H9 (cell line): Measurements from ENCODE around the gene PARD6G. TPM values are rescaled to one million over a fixed set of nuclear protein-coding genes. Genes with fewer than 3 reads are reported as not detected.

Experiments used
- DNase-seq: peaks from one replicate; pipeline ENCODE4 v3.0.0-alpha.2; 2017
- H2AFZ ChIP-seq: one replicate; pipeline ENCODE4 v1.6.1; 2013; ENCODE audit warnings: mild to moderate bottlenecking, low read length, control low read depth, moderate library complexity
- H2AK5ac ChIP-seq: 2 replicates; pipeline ENCODE4 v1.6.1; 2013; ENCODE audit warnings: low read length, control low read depth, mixed read lengths; ENCODE audit not compliant: insufficient read length
- H2BK120ac ChIP-seq: one replicate; pipeline ENCODE4 v1.6.1; 2013; ENCODE audit warnings: low read depth, mild to moderate bottlenecking, low read length, control low read depth, inconsistent platforms; ENCODE audit not compliant: poor library complexity, severe bottlenecking
- H2BK12ac ChIP-seq: 2 replicates; pipeline ENCODE4 v1.6.1; 2013; ENCODE audit warnings: low read length, control low read depth, mixed read lengths, low read depth; ENCODE audit not compliant: insufficient read length
- H2BK15ac ChIP-seq: 2 replicates; pipeline ENCODE4 v1.6.1; 2013; ENCODE audit warnings: low read depth, low read length, control low read depth
- H2BK20ac ChIP-seq: one replicate; pipeline ENCODE4 v1.6.1; 2013; ENCODE audit warnings: low read depth, mild to moderate bottlenecking, low read length, control low read depth, inconsistent platforms; ENCODE audit not compliant: poor library complexity, severe bottlenecking
- H2BK5ac ChIP-seq: 2 replicates; pipeline ENCODE4 v1.6.1; 2013; ENCODE audit warnings: low read length, control low read depth, mixed read lengths; ENCODE audit not compliant: insufficient read length
- H3K14ac ChIP-seq: 2 replicates; pipeline ENCODE4 v1.6.1; 2013; ENCODE audit warnings: low read length, control low read depth; ENCODE audit not compliant: insufficient read depth
- H3K18ac ChIP-seq: 2 replicates; pipeline ENCODE4 v1.6.1; 2013; ENCODE audit warnings: low read depth, mild to moderate bottlenecking, mixed read lengths, low read length, control low read depth; ENCODE audit not compliant: insufficient read length
- H3K23ac ChIP-seq: 2 replicates; pipeline ENCODE4 v1.6.1; 2013; ENCODE audit warnings: low read length, control low read depth, mixed read lengths, low read depth; ENCODE audit not compliant: insufficient read length
- H3K23me2 ChIP-seq: 2 replicates; pipeline ENCODE4 v1.6.1; 2013; ENCODE audit warnings: low read depth, mild to moderate bottlenecking, mixed read lengths, low read length, control low read depth; ENCODE audit not compliant: insufficient read length, poor library complexity, severe bottlenecking
- H3K27ac ChIP-seq: 2 replicates; pipeline ENCODE4 v1.5.1; 2013; ENCODE audit warnings: low read length, control low read depth, mixed read lengths, low read depth; ENCODE audit not compliant: insufficient read length
- H3K27me3 ChIP-seq: 2 replicates; pipeline ENCODE4 v1.6.1; 2013; ENCODE audit warnings: low read length, control low read depth, inconsistent platforms; ENCODE audit not compliant: insufficient read depth
- H3K4ac ChIP-seq: 2 replicates; pipeline ENCODE4 v1.6.1; 2013; ENCODE audit warnings: low read depth, mild to moderate bottlenecking, control low read depth, inconsistent platforms, low read length, moderate library complexity
- H3K4me1 ChIP-seq: 2 replicates; pipeline ENCODE4 v1.6.1; 2013; ENCODE audit warnings: low read length, control low read depth, inconsistent platforms; ENCODE audit not compliant: insufficient read depth
- H3K4me2 ChIP-seq: 2 replicates; pipeline ENCODE4 v1.6.1; 2013; ENCODE audit warnings: low read length, control low read depth, mixed read lengths; ENCODE audit not compliant: insufficient read length, insufficient read depth
- H3K56ac ChIP-seq: 2 replicates; pipeline ENCODE4 v1.6.1; 2013; ENCODE audit warnings: low read depth, mild to moderate bottlenecking, mixed read lengths, low read length, control low read depth; ENCODE audit not compliant: insufficient read length
- H3K79me1 ChIP-seq: 2 replicates; pipeline ENCODE4 v1.6.1; 2013; ENCODE audit warnings: low read depth, mild to moderate bottlenecking, moderate library complexity, low read length, control low read depth, inconsistent platforms; ENCODE audit not compliant: insufficient read depth, poor library complexity, severe bottlenecking
- H3K79me2 ChIP-seq: 2 replicates; pipeline ENCODE4 v1.6.1; 2013; ENCODE audit warnings: low read length, control low read depth, inconsistent platforms; ENCODE audit not compliant: insufficient read depth
- H3K9ac ChIP-seq: 2 replicates; pipeline ENCODE4 v1.6.1; 2013; ENCODE audit warnings: low read length, control low read depth, mixed read lengths; ENCODE audit not compliant: insufficient read length; ENCODE audit errors: extremely low read depth
- H3K9me3 ChIP-seq: one replicate; pipeline ENCODE4 v1.6.1; 2013; ENCODE audit warnings: low read depth, low read length, inconsistent platforms; ENCODE audit not compliant: control insufficient read depth
- H3T11ph ChIP-seq: one replicate; pipeline ENCODE4 v1.6.1; 2013; ENCODE audit warnings: mild to moderate bottlenecking, low read length, control low read depth, inconsistent platforms
- H4K20me1 ChIP-seq: one replicate; pipeline ENCODE4 v1.6.1; 2013; ENCODE audit not compliant: control insufficient read depth, insufficient read length, insufficient read depth
- H4K5ac ChIP-seq: 2 replicates; pipeline ENCODE4 v1.6.1; 2013; ENCODE audit warnings: low read depth, mild to moderate bottlenecking, mixed read lengths, low read length, control low read depth; ENCODE audit not compliant: insufficient read length
- H4K8ac ChIP-seq: replicated peaks from 2 replicates; pipeline ENCODE4 v1.6.1; 2013; ENCODE audit warnings: low read length, control low read depth, mixed read lengths, low read depth; ENCODE audit not compliant: insufficient read length
- H4K91ac ChIP-seq: 2 replicates; pipeline ENCODE4 v1.6.1; 2013; ENCODE audit warnings: low read depth, mild to moderate bottlenecking, moderate library complexity, mixed read lengths, low read length, control low read depth; ENCODE audit not compliant: insufficient read length
- H3K27ac Mint-ChIP-seq, 3 experiments: 2 replicates in 2 of 3; 3 replicates in 1 of 3; pipeline ENCODE4 v1.8.0; 2020 to 2021; ENCODE audit warnings: mixed read lengths in 3 of 3, mild to moderate bottlenecking in 1 of 3, moderate library complexity in 1 of 3
- H3K27me3 Mint-ChIP-seq: 2 replicates; pipeline ENCODE4 v1.8.0; 2021; ENCODE audit warnings: low read depth, mild to moderate bottlenecking, moderate library complexity, mixed read lengths
- H3K36me3 Mint-ChIP-seq, 3 experiments: 2 replicates in 2 of 3; 3 replicates in 1 of 3; pipeline ENCODE4 v1.8.0; 2020 to 2021; ENCODE audit warnings: low read depth in 3 of 3, mixed read lengths in 3 of 3; ENCODE audit not compliant: insufficient read depth in 1 of 3
- H3K4me1 Mint-ChIP-seq, 2 experiments: 2 replicates each; pipeline ENCODE4 v1.8.0; 2020; ENCODE audit warnings: mixed read lengths in 2 of 2
- H3K4me3 Mint-ChIP-seq, 2 experiments: 2 replicates in 1 of 2; 3 replicates in 1 of 2; pipeline ENCODE4 v1.8.0; 2020 to 2021; ENCODE audit warnings: mild to moderate bottlenecking in 2 of 2, mixed read lengths in 2 of 2, moderate library complexity in 1 of 2
- H3K9me3 Mint-ChIP-seq, 2 experiments: 2 replicates in 1 of 2; 3 replicates in 1 of 2; pipeline ENCODE4 v1.8.0; 2020; ENCODE audit warnings: mild to moderate bottlenecking in 2 of 2, mixed read lengths in 2 of 2, moderate library complexity in 1 of 2
- WGBS: extraction: QIAGEN DNeasy Blood & Tissue Kit; methylation state at CpG from one replicate; pipeline ENCODE4 v1.1.7; 2013; ENCODE audit warnings: missing lambda C conversion rate, low lambda C conversion rate, mixed read lengths; ENCODE audit not compliant: insufficient read length; ENCODE audit errors: extremely low coverage; 5-methylcytosine and 5-hydroxymethylcytosine counted together
- total RNA-seq: library from RNA; stranded (reverse); gene quantifications from 2 replicates; pipeline ENCODE4 v1.2.1, GENCODE V29; 2021
- TF ChIP-seq, protein P1 (sequence below): fragments of 200-600 bp; sonication (generic); conservative IDR thresholded peaks from 3 replicates; pipeline ENCODE4 v1.8.0; 2021; ENCODE audit warnings: antibody characterized with exemption, mild to moderate bottlenecking

PARD6G gene
- total RNA-seq, 1 experiment from 2014 or later: 11.2 TPM

DNA sequence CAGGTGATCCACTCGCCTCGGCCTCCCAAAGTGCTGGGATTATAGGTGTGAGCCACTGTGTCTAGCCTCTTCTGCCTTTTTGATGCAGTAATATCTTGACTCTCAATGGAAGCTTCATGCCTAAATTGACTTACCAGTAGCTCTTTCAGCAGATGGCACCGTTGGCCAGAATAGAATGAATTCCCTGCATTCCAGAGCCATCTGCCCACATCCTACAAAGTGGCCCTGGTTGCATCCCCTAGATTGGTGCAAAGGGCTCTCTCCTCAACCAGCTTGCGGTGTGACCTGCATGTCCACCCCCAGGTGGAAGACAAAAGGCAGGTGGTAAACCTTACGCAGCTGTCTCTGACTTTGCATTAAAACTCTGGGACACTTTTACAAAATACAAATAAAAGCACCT, 4.4 kb upstream of the PARD6G start:
- no peak overlapping the region for H3K4me3 Mint-ChIP-seq
- H2BK20ac ChIP-seq: no peak overlapping the region
- no peaks in the 10 kb centered on the region for H3K9me3 ChIP-seq
- WGBS: no CpG with 5 or more reads among the region's 5 CpGs
- H3K4me2 ChIP-seq: no peak overlapping the region
- no peak overlapping the region for H3T11ph ChIP-seq
- no peak overlapping the region for H4K91ac ChIP-seq
- no peaks in the 10 kb centered on the region for H4K20me1 ChIP-seq
- no peak overlapping the region for H3K27ac ChIP-seq
- TF ChIP-seq, protein P1, sequence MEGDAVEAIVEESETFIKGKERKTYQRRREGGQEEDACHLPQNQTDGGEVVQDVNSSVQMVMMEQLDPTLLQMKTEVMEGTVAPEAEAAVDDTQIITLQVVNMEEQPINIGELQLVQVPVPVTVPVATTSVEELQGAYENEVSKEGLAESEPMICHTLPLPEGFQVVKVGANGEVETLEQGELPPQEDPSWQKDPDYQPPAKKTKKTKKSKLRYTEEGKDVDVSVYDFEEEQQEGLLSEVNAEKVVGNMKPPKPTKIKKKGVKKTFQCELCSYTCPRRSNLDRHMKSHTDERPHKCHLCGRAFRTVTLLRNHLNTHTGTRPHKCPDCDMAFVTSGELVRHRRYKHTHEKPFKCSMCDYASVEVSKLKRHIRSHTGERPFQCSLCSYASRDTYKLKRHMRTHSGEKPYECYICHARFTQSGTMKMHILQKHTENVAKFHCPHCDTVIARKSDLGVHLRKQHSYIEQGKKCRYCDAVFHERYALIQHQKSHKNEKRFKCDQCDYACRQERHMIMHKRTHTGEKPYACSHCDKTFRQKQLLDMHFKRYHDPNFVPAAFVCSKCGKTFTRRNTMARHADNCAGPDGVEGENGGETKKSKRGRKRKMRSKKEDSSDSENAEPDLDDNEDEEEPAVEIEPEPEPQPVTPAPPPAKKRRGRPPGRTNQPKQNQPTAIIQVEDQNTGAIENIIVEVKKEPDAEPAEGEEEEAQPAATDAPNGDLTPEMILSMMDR: no peak
- H3K4me1 ChIP-seq: no peaks in the 10 kb centered on the region
- H3K23me2 ChIP-seq: peaks cover 2% of the 10 kb centered on the region
- H3K4me1 Mint-ChIP-seq: no peaks in the 10 kb centered on the region
- no peak overlapping the region for H3K9ac ChIP-seq
- H3K27ac Mint-ChIP-seq: no peak overlapping the region; a peak in 1 of 7 replicates
- no peaks in the 10 kb centered on the region for H3K79me2 ChIP-seq
- peaks cover 35% of the 10 kb centered on the region for H3K27me3 Mint-ChIP-seq
- no peak overlapping the region for H4K5ac ChIP-seq
- no peak overlapping the region for H3K23ac ChIP-seq
- H3K27me3 ChIP-seq: no peaks in the 10 kb centered on the region
- no peak overlapping the region for H4K8ac ChIP-seq
- H3K36me3 Mint-ChIP-seq: peaks cover 0 to 4% (median 0%) of the 10 kb centered on the region in 3 experiments; a peak in 2 of 7 replicates
- no peak overlapping the region for H2BK5ac ChIP-seq
- H2BK15ac ChIP-seq: no peak overlapping the region
- no peaks in the 10 kb centered on the region for H3K79me1 ChIP-seq
- H3K56ac ChIP-seq: no peak overlapping the region
- peaks cover 24 to 25% of the 10 kb centered on the region in 2 experiments for H3K9me3 Mint-ChIP-seq
- no peak overlapping the region for H2BK12ac ChIP-seq
- H2AK5ac ChIP-seq: no peak overlapping the region
- H3K18ac ChIP-seq: no peak overlapping the region
- H2BK120ac ChIP-seq: no peak overlapping the region
- no peak for DNase-seq
- no peak overlapping the region for H3K4ac ChIP-seq
- no peak overlapping the region for H2AFZ ChIP-seq
- no peak overlapping the region for H3K14ac ChIP-seq
